ENCODE measurements around the gene MAGI3.
"Not testable (repeated sequence)": the region's sequence is repeated elsewhere in the genome, so short reads cannot be mapped to it uniquely, and the experiment has no call there.

The MAGI3 gene

DNA sequence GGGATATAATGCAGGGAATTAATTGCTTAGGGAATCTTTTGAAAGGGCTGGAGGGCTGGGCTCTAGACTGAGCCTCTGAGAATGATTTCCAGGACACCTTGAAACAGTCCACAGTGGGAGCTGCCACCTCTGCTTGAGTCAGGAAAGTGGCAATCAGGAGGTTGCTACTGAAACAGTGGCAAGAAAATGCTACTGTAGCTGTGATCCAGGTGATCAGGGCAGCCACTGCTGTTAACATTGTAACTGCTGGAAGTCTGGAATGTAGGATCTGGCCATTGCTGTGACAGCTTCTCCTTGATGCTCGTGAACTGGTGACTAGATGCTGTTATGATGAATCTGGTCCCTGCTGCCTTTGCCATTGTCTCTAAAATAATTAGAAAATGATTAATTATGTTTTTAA, 12.8 kb downstream of the MAGI3 start:
- Histone ChIP-seq H3K27ac (ENCODE audit: low read length) (no peak overlapping the region), H3K9me3 (ENCODE audit: insufficient read depth, low read length) (no peaks in the 10 kb centered on the region), H3K79me2 (ENCODE audit: low read length) (no peaks in the 10 kb centered on the region; the same call in 1 of the 2 replicates), H3K27me3 (ENCODE audit: low read depth, low read length) (no peaks in the 10 kb centered on the region), H2AFZ (ENCODE audit: low read depth, low read length) (no peak overlapping the region), H3K4me1 (ENCODE audit: low read length) (peaks cover 13% of the 10 kb centered on the region), H3K4me3 (ENCODE audit: low read length) (no peak overlapping the region), H3K36me3 (replicated peaks; ENCODE audit: low read depth, low read length) (no peaks in the 10 kb centered on the region), H4K20me1 (ENCODE audit: insufficient read depth, low read length) (no peaks in the 10 kb centered on the region), H3K9ac (ENCODE audit: low read length) (no peak overlapping the region), H3K4me2 (ENCODE audit: low read length) (no peak overlapping the region)
- TF ChIP-seq, protein P1, sequence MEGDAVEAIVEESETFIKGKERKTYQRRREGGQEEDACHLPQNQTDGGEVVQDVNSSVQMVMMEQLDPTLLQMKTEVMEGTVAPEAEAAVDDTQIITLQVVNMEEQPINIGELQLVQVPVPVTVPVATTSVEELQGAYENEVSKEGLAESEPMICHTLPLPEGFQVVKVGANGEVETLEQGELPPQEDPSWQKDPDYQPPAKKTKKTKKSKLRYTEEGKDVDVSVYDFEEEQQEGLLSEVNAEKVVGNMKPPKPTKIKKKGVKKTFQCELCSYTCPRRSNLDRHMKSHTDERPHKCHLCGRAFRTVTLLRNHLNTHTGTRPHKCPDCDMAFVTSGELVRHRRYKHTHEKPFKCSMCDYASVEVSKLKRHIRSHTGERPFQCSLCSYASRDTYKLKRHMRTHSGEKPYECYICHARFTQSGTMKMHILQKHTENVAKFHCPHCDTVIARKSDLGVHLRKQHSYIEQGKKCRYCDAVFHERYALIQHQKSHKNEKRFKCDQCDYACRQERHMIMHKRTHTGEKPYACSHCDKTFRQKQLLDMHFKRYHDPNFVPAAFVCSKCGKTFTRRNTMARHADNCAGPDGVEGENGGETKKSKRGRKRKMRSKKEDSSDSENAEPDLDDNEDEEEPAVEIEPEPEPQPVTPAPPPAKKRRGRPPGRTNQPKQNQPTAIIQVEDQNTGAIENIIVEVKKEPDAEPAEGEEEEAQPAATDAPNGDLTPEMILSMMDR (IDR thresholded peaks at IDR 0.05; ENCODE audit: low read depth, low read length) = no peak

DNA sequence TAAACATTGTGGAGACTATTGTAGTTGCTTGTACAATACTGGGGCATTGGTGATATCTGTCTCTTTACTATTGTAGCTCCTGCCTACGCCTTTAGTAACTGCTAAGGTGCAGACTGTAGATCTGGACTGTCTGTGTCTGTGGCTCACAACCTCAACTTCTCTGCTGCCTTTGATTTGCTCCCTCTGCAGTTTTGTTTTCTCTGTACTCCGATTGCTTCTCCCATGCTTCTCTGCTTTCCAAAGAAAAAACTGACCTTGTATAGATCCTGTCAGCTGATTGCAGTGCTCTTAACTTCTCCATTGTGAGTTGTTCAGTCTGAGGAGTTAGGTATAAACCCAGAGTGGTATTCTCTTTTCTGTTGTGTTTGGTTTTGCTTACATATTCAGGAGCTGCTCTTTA, 15.3 kb downstream of the MAGI3 start:
- no peak overlapping the region for H3K4me2 ChIP-seq (ENCODE audit: low read length)
- no peaks in the 10 kb centered on the region for H3K4me1 ChIP-seq (ENCODE audit: low read length)
- no peaks in the 10 kb centered on the region for H3K27me3 ChIP-seq (ENCODE audit: low read depth, low read length)
- no peak overlapping the region for H2AFZ ChIP-seq (ENCODE audit: low read depth, low read length)
- H3K36me3 ChIP-seq (replicated peaks; ENCODE audit: low read depth, low read length) = no peaks in the 10 kb centered on the region
- TF ChIP-seq EZH2phosphoT487 (IDR thresholded peaks at IDR 0.05; ENCODE audit: low read depth) = no peak
- TF ChIP-seq, protein P1 (IDR thresholded peaks at IDR 0.05; ENCODE audit: low read depth, low read length) = no peak
- no peak overlapping the region for H3K9ac ChIP-seq (ENCODE audit: low read length)
- no peaks in the 10 kb centered on the region for H4K20me1 ChIP-seq (ENCODE audit: insufficient read depth, low read length)
- H3K4me3 ChIP-seq (ENCODE audit: low read length) = no peak overlapping the region
- H3K9me3 ChIP-seq (ENCODE audit: insufficient read depth, low read length) = no peaks in the 10 kb centered on the region
- H3K27ac ChIP-seq (ENCODE audit: low read length) = no peak overlapping the region
- no peaks in the 10 kb centered on the region for H3K79me2 ChIP-seq (ENCODE audit: low read length)

DNA sequence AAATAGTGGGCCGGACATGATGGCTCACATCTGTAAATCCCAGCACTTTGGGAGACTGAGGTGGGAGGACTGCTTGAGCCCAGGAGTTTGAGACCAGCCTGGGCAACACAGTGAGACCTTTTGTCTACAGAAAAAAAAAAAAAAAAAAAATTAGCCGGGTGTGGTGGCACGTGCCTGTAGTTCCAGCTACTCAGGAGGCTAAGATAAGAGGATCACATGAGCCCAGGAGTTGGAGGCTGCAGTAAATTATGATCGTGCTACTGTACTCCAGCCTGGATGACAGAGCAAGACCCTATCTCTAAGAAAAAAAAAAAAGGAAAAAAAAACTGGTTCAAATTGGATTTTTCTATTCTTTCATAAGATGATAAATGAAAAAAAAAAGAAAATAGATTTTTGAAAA, 15.8 kb downstream of the MAGI3 start:
- not testable (repeated sequence) for H3K27me3 ChIP-seq (ENCODE audit: low read depth, low read length); H3K9me3 ChIP-seq (ENCODE audit: insufficient read depth, low read length); H2AFZ ChIP-seq (ENCODE audit: low read depth, low read length); H3K4me1 ChIP-seq (ENCODE audit: low read length); H3K36me3 ChIP-seq (replicated peaks; ENCODE audit: low read depth, low read length); H3K79me2 ChIP-seq (ENCODE audit: low read length); H3K4me2 ChIP-seq (ENCODE audit: low read length); H3K27ac ChIP-seq (ENCODE audit: low read length); H3K4me3 ChIP-seq (ENCODE audit: low read length); H3K9ac ChIP-seq (ENCODE audit: low read length); H4K20me1 ChIP-seq (ENCODE audit: insufficient read depth, low read length)

DNA sequence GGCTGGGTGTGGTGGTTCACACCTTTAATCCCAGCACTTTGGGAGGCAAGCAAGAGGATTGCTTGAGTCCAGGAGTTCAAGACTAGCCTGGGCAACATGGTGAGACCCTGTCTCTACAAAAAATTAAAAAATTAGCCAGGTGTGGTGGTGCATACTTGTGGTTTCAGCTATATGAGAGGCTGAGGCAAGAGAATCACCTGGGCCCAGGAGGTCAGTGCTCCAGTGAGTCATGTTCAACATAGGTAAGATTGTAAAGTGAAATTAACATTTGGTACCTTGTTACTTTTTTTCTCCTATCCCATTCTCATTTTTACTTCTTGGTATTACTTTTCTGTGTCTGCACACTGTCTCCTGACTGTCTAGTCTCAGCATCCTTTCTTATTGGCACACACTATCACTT, 19.0 kb downstream of the MAGI3 start:
- Histone ChIP-seq H4K20me1 (ENCODE audit: insufficient read depth, low read length) (no peaks in the 10 kb centered on the region), H3K4me3 (ENCODE audit: low read length) (no peak overlapping the region), H3K27ac (ENCODE audit: low read length) (no peak overlapping the region), H3K27me3 (ENCODE audit: low read depth, low read length) (no peaks in the 10 kb centered on the region), H3K79me2 (ENCODE audit: low read length) (no peaks in the 10 kb centered on the region), H3K36me3 (replicated peaks; ENCODE audit: low read depth, low read length) (no peaks in the 10 kb centered on the region), H3K9ac (ENCODE audit: low read length) (no peak overlapping the region), H3K4me1 (ENCODE audit: low read length) (no peaks in the 10 kb centered on the region), H3K9me3 (ENCODE audit: insufficient read depth, low read length) (no peaks in the 10 kb centered on the region), H2AFZ (ENCODE audit: low read depth, low read length) (no peak overlapping the region), H3K4me2 (ENCODE audit: low read length) (no peak overlapping the region)
- no peak for TF ChIP-seq EZH2phosphoT487 (IDR thresholded peaks at IDR 0.05; ENCODE audit: low read depth)
- TF ChIP-seq, protein P1 (IDR thresholded peaks at IDR 0.05; ENCODE audit: low read depth, low read length) = no peak

DNA sequence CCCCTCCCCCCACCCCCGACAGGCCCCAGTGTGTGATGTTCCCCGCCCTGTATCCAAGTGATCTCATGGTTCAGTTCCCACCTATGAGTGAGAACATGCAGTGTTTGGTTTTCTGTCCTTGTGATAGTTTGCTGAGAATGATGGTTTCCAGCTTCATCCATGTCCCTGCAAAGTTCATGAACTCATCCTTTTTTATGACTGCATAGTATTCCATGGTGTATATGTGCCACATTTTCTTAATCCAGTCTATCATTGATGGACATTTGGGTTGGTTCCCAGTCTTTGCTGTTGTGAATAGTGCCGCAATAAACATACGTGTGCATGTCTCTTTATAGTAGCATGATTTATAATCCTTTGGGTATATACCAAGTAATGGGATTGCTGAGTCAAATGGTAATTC, 21.7 kb downstream of the MAGI3 start:
- H3K9me3 ChIP-seq (ENCODE audit: insufficient read depth, low read length); H3K79me2 ChIP-seq (ENCODE audit: low read length); H2AFZ ChIP-seq (ENCODE audit: low read depth, low read length); H3K4me1 ChIP-seq (ENCODE audit: low read length); H4K20me1 ChIP-seq (ENCODE audit: insufficient read depth, low read length); H3K4me2 ChIP-seq (ENCODE audit: low read length); H3K9ac ChIP-seq (ENCODE audit: low read length); H3K36me3 ChIP-seq (replicated peaks; ENCODE audit: low read depth, low read length); H3K27ac ChIP-seq (ENCODE audit: low read length); H3K4me3 ChIP-seq (ENCODE audit: low read length); H3K27me3 ChIP-seq (ENCODE audit: low read depth, low read length): not testable (repeated sequence)

Data from OCI-LY3 (cell line).